Measurements from ENCODE around the gene XKR7.

The XKR7 gene

GRCh38 chr20:31979713-31980426 is 11.9 kb downstream of the XKR7 start:
- DNase-seq (no peak), ATAC-seq (no peak)

GRCh38 chr20:31981784-31982183 is 13.8 kb downstream of the XKR7 start:
- ATAC-seq: no peak
- DNase-seq: no peak

GRCh38 chr20:31984981-31985471 is 17.1 kb downstream of the XKR7 start:
- ATAC-seq: no peak
- DNase-seq: no peak

GRCh38 chr20:31987744-31988143 is 19.8 kb downstream of the XKR7 start:
- DNase-seq: no peak
- no peak for ATAC-seq

- DNase-seq (peak; percentile 18), ATAC-seq (peak; percentile 80)
These were observed 20.6 kb downstream of the XKR7 start for GRCh38 chr20:31988430-31989015.

GRCh38 chr20:31989030-31989645 is 21.2 kb downstream of the XKR7 start:
- ATAC-seq (no peak), DNase-seq (no peak)

- ATAC-seq (no peak), DNase-seq (no peak)
These were observed 22.8 kb downstream of the XKR7 start for GRCh38 chr20:31990641-31991338.

- DNase-seq (no peak), ATAC-seq (no peak)
These were observed 23.4 kb downstream of the XKR7 start for GRCh38 chr20:31991339-31991705.

GRCh38 chr20:31992086-31992485 is 24.1 kb downstream of the XKR7 start:
- DNase-seq (no peak), ATAC-seq (no peak)

GRCh38 chr20:31996996-31997395 is 29.0 kb downstream of the XKR7 start:
- DNase-seq: no peak
- ATAC-seq: no peak

GRCh38 chr20:31998246-31998645 is 30.3 kb downstream of the XKR7 start:
- ATAC-seq (no peak), DNase-seq (no peak)

- DNase-seq (no peak), ATAC-seq (no peak)
These were observed 35.4 kb downstream of the XKR7 start for GRCh38 chr20:32003325-32003724.

- ATAC-seq (no peak), DNase-seq (no peak)
These were observed 37.0 kb downstream of the XKR7 start for GRCh38 chr20:32004963-32005362.

- ATAC-seq: no peak
These were observed 38.1 kb downstream of the XKR7 start for GRCh38 chr20:32006053-32006452.

GRCh38 chr20:32006841-32007786 is 39.2 kb downstream of the XKR7 start:
- no peak for ATAC-seq
- no peak for DNase-seq

More at GRCh38 chr20:32006053-32006452, 38.1 kb downstream of the XKR7 start:
- no peak for DNase-seq

GRCh38 chr20:32007787-32008616 is 40.1 kb downstream of the XKR7 start:
- ATAC-seq: no peak
- DNase-seq: no peak

- ATAC-seq (no peak), DNase-seq (no peak)
These were observed 41.6 kb downstream of the XKR7 start for GRCh38 chr20:32009564-32009963.

- no peak for DNase-seq
- no peak for ATAC-seq
These were observed 42.1 kb downstream of the XKR7 start, which contains the start of gene CCM2L for GRCh38 chr20:32010101-32010500. TSS of gene CCM2L (plus strand) at chr20:32010438. CDS start at chr20:32010455, 17 bp downstream.

- ATAC-seq: no peak
These were observed 42.7 kb downstream of the XKR7 start for GRCh38 chr20:32010666-32011065.

GRCh38 chr20:32012159-32012688 is 44.3 kb downstream of the XKR7 start:
- ATAC-seq (no peak), DNase-seq (no peak)

More at GRCh38 chr20:32010666-32011065, 42.7 kb downstream of the XKR7 start:
- DNase-seq: no peak

Data from stimulated activated naive CD8-positive, alpha-beta T cell treated with anti-CD3 and anti-CD28 coated beads, Interleukin-15, Interleukin-2, amounts not matched to agents 100 U/mL and 50 U/mL, for 24 hours (primary cell).